ENCODE results near the gene TMEM248.
"Not testable (repeated sequence)": the region's sequence is repeated elsewhere in the genome, so short reads cannot be mapped to it uniquely, and the experiment has no call there.

Gene TMEM248

GRCh38 chr7:66920769-66921395 is at the start of gene TMEM248:
TSS of gene TMEM248 (plus strand) at chr7:66921225. CDS start at chr7:66941866, 20,641 bp downstream.
- peak within 1 kb of the TSS; percentile 92 for H3K4me3 ChIP-seq (ENCODE audit: low read depth, low read length)
- TF ChIP-seq CTCF (IDR thresholded peaks at IDR 0.05; ENCODE audit: low read depth, low read length, missing control alignments) = no peak
- in situ Hi-C loops (cut with HindIII; ENCODE audit: low sequenced_read_pairs) = no loop called here
- DNase-seq (ENCODE audit: low read depth) = peak; percentile 31

- no peak for TF ChIP-seq CTCF (IDR thresholded peaks at IDR 0.05; ENCODE audit: low read depth, low read length, missing control alignments)
- DNase-seq (ENCODE audit: low read depth) = no peak
- in situ Hi-C loops (cut with HindIII; ENCODE audit: low sequenced_read_pairs) = no loop called here
- H3K4me3 ChIP-seq (ENCODE audit: low read depth, low read length) = no peak overlapping the region
These were observed 47.5 kb upstream of the TMEM248 start for GRCh38 chr7:66873476-66873875.

GRCh38 chr7:66877577-66878300 is 43.3 kb upstream of the TMEM248 start:
- TF ChIP-seq CTCF (IDR thresholded peaks at IDR 0.05; ENCODE audit: low read depth, low read length, missing control alignments) = no peak
- DNase-seq (ENCODE audit: low read depth) = no peak

GRCh38 chr7:66878301-66878685 is 42.7 kb upstream of the TMEM248 start:
- H3K4me3 ChIP-seq (ENCODE audit: low read depth, low read length); DNase-seq (ENCODE audit: low read depth); in situ Hi-C loops (cut with HindIII; ENCODE audit: low sequenced_read_pairs): not testable (repeated sequence)

More at GRCh38 chr7:66877577-66878300, 43.3 kb upstream of the TMEM248 start:
- H3K4me3 ChIP-seq (ENCODE audit: low read depth, low read length) = no peak overlapping the region
- in situ Hi-C loops (cut with HindIII; ENCODE audit: low sequenced_read_pairs) = no loop called here

- in situ Hi-C loops (cut with HindIII; ENCODE audit: low sequenced_read_pairs) = no loop called here
- no peak for TF ChIP-seq CTCF (IDR thresholded peaks at IDR 0.05; ENCODE audit: low read depth, low read length, missing control alignments)
- H3K4me3 ChIP-seq (ENCODE audit: low read depth, low read length) = no peak overlapping the region
- no peak for DNase-seq (ENCODE audit: low read depth)
These were observed 41.0 kb upstream of the TMEM248 start for GRCh38 chr7:66880053-66880452.

GRCh38 chr7:66880577-66880976 is 40.4 kb upstream of the TMEM248 start:
- in situ Hi-C loops (cut with HindIII; ENCODE audit: low sequenced_read_pairs); DNase-seq (ENCODE audit: low read depth): not testable (repeated sequence)

GRCh38 chr7:66883716-66884115 is 37.3 kb upstream of the TMEM248 start:
- no peak for TF ChIP-seq CTCF (IDR thresholded peaks at IDR 0.05; ENCODE audit: low read depth, low read length, missing control alignments)
- in situ Hi-C loops (cut with HindIII; ENCODE audit: low sequenced_read_pairs) = no loop called here
- no peak overlapping the region for H3K4me3 ChIP-seq (ENCODE audit: low read depth, low read length)
- DNase-seq (ENCODE audit: low read depth) = no peak

More at GRCh38 chr7:66880577-66880976, 40.4 kb upstream of the TMEM248 start:
- H3K4me3 ChIP-seq (ENCODE audit: low read depth, low read length) = not testable (repeated sequence)

- H3K4me3 ChIP-seq (ENCODE audit: low read depth, low read length); in situ Hi-C loops (cut with HindIII; ENCODE audit: low sequenced_read_pairs); DNase-seq (ENCODE audit: low read depth): not testable (repeated sequence)
These were observed 36.5 kb upstream of the TMEM248 start for GRCh38 chr7:66884556-66884955.
